ENCODE data around the gene SSTR5. TPM values are rescaled to one million over a fixed set of nuclear protein-coding genes. Genes with fewer than 3 reads are reported as not detected.

Gene SSTR5
- total RNA-seq, 2 experiments from 2014 or later, result not detected

DNA sequence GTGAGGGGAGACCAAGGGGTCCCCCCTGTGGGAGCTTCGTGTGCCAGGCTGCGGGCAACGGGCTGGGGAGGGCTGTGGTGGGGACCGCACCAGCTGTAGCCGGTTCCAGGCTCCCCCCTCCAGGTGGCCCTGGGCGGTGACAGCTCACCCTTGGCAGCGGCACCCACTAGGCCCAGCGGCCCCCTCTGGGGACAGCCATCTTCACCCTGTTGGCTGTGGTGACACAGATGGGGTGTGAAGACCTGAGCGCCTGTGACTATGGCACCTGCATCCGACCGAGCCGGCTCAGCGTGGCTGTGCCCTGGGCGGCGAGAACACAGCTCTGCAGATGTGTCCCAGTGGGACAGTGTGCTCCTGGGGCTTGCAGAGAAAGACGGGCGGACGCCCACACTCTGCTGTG is 24.6 kb downstream of the SSTR5 start:
- DNase-seq, result no peak
- ChIA-PET CTCF (no interaction called here), POLR2A (no interaction called here)
- H3K9me3 Mint-ChIP-seq, result peaks cover 1% of the 10 kb centered on the region
- H3K36me3 Mint-ChIP-seq (ENCODE audit: low read depth), result no peaks in the 10 kb centered on the region
- no peaks in the 10 kb centered on the region for H3K27me3 Mint-ChIP-seq
- no peak overlapping the region for H3K4me3 Mint-ChIP-seq
- H3K4me1 Mint-ChIP-seq, result no peaks in the 10 kb centered on the region
- no peak overlapping the region for H3K27ac Mint-ChIP-seq

GRCh38 chr16:1097800-1098199 is 25.3 kb downstream of the SSTR5 start:
- no peaks in the 10 kb centered on the region for H3K36me3 Mint-ChIP-seq (ENCODE audit: low read depth)
- H3K4me1 Mint-ChIP-seq, result no peaks in the 10 kb centered on the region
- POLR2A ChIA-PET, result no interaction called here
- H3K27me3 Mint-ChIP-seq, result no peaks in the 10 kb centered on the region
- no peak overlapping the region for H3K27ac Mint-ChIP-seq
- DNase-seq, result no peak
- H3K9me3 Mint-ChIP-seq, result no peaks in the 10 kb centered on the region
- CTCF ChIA-PET, result no interaction called here
- H3K4me3 Mint-ChIP-seq, result no peak overlapping the region

- H3K27ac Mint-ChIP-seq, result no peak overlapping the region
- H3K36me3 Mint-ChIP-seq (ENCODE audit: low read depth), result no peaks in the 10 kb centered on the region
- H3K9me3 Mint-ChIP-seq, result no peaks in the 10 kb centered on the region
- no peak for DNase-seq
- no peak overlapping the region for H3K4me3 Mint-ChIP-seq
- ChIA-PET CTCF (no interaction called here), POLR2A (no interaction called here)
- H3K27me3 Mint-ChIP-seq, result no peaks in the 10 kb centered on the region
- no peaks in the 10 kb centered on the region for H3K4me1 Mint-ChIP-seq
Measured at GRCh38 chr16:1098266-1098991, 25.9 kb downstream of the SSTR5 start.

GRCh38 chr16:1099189-1100083 is 26.9 kb downstream of the SSTR5 start:
- Mint-ChIP-seq H3K36me3 (ENCODE audit: low read depth) (no peaks in the 10 kb centered on the region), H3K9me3 (no peaks in the 10 kb centered on the region), H3K27ac (no peak overlapping the region), H3K4me1 (no peaks in the 10 kb centered on the region), H3K4me3 (no peak overlapping the region), H3K27me3 (no peaks in the 10 kb centered on the region)
- ChIA-PET POLR2A (no interaction called here), CTCF (interaction anchor here (0.6 to 1.2 kb wide), 2 partner anchors 12 to 505 kb away, joined by 3 read pairs; no protein-coding TSS in a partner anchor)
- DNase-seq, result no peak

- no peaks in the 10 kb centered on the region for H3K4me1 Mint-ChIP-seq
- H3K36me3 Mint-ChIP-seq (ENCODE audit: low read depth), result no peaks in the 10 kb centered on the region
- ChIA-PET POLR2A (no interaction called here), CTCF (interaction anchor here (0.6 to 1.2 kb wide), 2 partner anchors 11 to 505 kb away, joined by 3 read pairs; no protein-coding TSS in a partner anchor)
- no peaks in the 10 kb centered on the region for H3K27me3 Mint-ChIP-seq
- no peak for DNase-seq
- H3K9me3 Mint-ChIP-seq, result no peaks in the 10 kb centered on the region
- no peak overlapping the region for H3K4me3 Mint-ChIP-seq
- no peak overlapping the region for H3K27ac Mint-ChIP-seq
Measured at GRCh38 chr16:1100084-1100800, 27.7 kb downstream of the SSTR5 start.

- ChIA-PET CTCF (no interaction called here), POLR2A (no interaction called here)
- Mint-ChIP-seq H3K27ac (no peak overlapping the region), H3K36me3 (ENCODE audit: low read depth) (no peaks in the 10 kb centered on the region), H3K4me3 (no peak overlapping the region), H3K9me3 (no peaks in the 10 kb centered on the region), H3K27me3 (no peaks in the 10 kb centered on the region), H3K4me1 (no peaks in the 10 kb centered on the region)
- DNase-seq, result no peak
Measured at GRCh38 chr16:1101133-1101532, 28.6 kb downstream of the SSTR5 start.

DNA sequence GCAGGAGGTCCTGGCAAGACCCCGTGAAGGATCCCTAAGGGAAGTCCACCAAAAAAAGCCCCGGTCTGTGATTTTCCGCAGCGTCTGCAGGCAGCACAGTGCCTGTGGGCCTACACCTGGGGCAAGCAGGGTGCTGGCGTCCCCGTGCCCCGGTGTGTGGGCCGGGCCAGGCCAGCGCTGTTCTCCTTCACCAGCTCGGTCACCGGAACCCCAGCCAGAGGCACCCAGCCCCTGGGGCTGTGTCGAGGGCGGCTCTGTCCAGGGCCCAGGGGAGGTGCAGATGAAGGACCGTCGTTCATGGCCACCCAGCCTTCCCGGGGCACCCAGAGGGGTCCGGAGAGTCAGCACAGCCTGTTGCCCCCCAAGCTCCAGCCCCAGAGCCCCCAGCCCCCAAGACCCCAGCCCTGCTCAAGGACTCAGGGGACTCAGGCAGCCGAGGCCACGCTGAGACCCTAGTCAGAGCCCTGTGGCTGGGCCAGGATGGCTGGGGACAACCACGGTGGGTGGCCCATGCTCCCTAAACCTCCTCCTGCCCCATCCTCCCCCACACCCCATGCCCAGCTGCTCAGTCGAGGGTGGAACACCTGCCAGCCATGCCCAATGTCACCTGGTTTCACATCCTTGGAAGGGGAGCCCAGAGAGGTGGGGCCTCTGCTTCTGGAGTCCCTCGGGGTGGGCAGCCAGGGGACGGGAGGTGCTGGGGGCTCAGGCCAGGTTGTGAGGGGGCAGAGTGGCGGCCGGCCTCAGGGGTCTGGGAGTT is 29.2 kb downstream of the SSTR5 start:
- ChIA-PET CTCF (no interaction called here), POLR2A (interaction anchor here (0.5 kb wide), 1 partner anchor 166 kb away, joined by 4 read pairs; no protein-coding TSS in a partner anchor)
- H3K4me3 Mint-ChIP-seq, result no peak overlapping the region

DNA sequence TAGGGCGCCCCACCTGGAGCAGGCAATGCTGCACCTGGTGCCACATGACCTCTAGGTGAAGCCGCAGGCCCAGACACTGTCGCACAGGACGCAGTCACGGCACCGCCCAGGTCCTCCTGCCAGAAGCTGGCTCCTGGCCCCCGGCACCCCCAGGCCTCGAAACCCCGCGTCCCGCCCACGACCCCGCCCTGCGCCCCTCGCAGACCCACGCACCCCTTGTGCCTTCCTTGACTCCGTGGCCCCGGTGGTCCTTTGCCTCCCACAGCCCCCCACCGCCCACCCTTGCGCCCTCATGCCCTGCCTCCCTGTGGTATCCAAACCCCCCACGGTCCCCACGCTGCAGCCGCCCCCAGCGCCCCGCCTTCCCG is 29.8 kb downstream of the SSTR5 start:
- Mint-ChIP-seq H3K27me3 (no peaks in the 10 kb centered on the region), H3K27ac (no peak overlapping the region), H3K36me3 (ENCODE audit: low read depth) (no peaks in the 10 kb centered on the region), H3K9me3 (no peaks in the 10 kb centered on the region), H3K4me1 (no peaks in the 10 kb centered on the region), H3K4me3 (no peak overlapping the region)
- ChIA-PET CTCF (no interaction called here), POLR2A (no interaction called here)
- DNase-seq, result no peak

More for the DNA sequence above, 29.2 kb downstream of the SSTR5 start:
- Mint-ChIP-seq H3K4me1 (no peaks in the 10 kb centered on the region), H3K27me3 (no peaks in the 10 kb centered on the region), H3K27ac (no peak overlapping the region), H3K36me3 (ENCODE audit: low read depth) (no peaks in the 10 kb centered on the region), H3K9me3 (no peaks in the 10 kb centered on the region)
- no peak for DNase-seq

GRCh38 chr16:1102921-1103635 is 30.5 kb downstream of the SSTR5 start:
- H3K4me1 Mint-ChIP-seq, result no peaks in the 10 kb centered on the region
- H3K27ac Mint-ChIP-seq, result no peak overlapping the region
- ChIA-PET POLR2A (no interaction called here), CTCF (interaction anchor here (0.6 to 1.3 kb wide), 4 partner anchors 34 to 629 kb away, joined by 3 to 4 read pairs (median 4); no protein-coding TSS in a partner anchor)
- no peaks in the 10 kb centered on the region for H3K36me3 Mint-ChIP-seq (ENCODE audit: low read depth)
- peak; percentile 64 for DNase-seq
- H3K4me3 Mint-ChIP-seq, result no peak overlapping the region
- no peaks in the 10 kb centered on the region for H3K9me3 Mint-ChIP-seq
- no peaks in the 10 kb centered on the region for H3K27me3 Mint-ChIP-seq

DNA sequence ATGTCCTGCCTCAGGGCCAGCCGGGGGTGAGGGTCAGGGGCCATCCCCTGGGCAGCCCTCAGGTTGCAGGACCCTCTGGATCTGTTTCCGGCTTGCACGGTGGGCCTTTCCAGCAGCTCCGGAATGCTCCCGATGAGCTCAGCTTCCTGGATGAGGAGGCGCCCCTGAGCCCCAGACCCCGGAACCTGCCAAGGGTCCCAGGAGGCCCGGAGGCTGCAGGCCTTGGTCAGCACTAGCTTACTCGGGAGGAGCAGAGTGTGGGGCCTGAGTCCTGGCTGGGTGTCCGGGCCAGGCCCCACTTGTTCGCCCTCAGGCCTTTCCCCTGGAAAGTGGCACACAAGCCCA is 31.1 kb downstream of the SSTR5 start:
- H3K4me1 Mint-ChIP-seq, result no peaks in the 10 kb centered on the region
- H3K9me3 Mint-ChIP-seq, result no peaks in the 10 kb centered on the region
- DNase-seq, result no peak
- H3K27ac Mint-ChIP-seq, result no peak overlapping the region
- no peaks in the 10 kb centered on the region for H3K27me3 Mint-ChIP-seq
- CTCF ChIA-PET, result interaction anchor here (1.0 to 1.3 kb wide), 3 partner anchors 34 to 392 kb away, joined by 3 to 4 read pairs (median 3); no protein-coding TSS in a partner anchor
- H3K36me3 Mint-ChIP-seq (ENCODE audit: low read depth), result no peaks in the 10 kb centered on the region
- H3K4me3 Mint-ChIP-seq, result no peak overlapping the region
- POLR2A ChIA-PET, result no interaction called here

DNA sequence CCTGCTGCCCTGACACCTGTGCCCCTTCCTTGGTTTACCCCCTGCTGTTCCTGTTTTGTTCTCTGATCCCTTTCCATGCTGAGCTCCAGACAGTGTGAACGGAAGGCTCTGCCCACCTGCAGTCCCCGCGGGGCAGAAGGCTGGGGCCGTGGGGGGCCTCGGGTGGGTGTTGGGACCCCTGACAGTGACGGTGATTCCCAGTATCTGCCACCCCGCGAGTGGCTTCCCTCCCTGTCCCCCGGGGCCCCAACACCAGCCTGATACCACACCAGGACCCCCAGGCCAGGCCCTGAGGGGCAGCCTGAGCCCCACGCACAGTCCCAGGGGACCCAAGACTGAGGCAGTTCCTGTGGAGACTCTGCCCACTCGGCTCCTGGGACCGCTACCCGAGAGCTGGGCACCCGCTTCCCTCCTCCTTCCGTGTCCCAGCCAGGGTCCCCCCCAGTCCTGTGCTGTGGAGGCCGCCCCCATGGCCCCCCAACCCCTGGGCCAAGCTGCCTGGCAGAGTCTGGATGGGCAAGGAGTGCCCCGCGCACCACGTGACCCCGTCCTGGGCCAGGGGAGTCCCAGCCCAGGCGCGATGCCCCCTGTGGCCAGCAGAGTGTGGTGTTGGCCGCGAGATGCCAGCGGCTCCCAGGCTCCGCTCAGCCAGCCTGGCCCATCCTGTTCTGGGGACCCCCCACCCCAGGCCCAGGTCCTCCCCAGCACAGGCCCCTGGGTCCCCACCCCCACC is 33.5 kb downstream of the SSTR5 start:
- H3K27ac Mint-ChIP-seq, result no peak overlapping the region
- ChIA-PET CTCF (no interaction called here), POLR2A (no interaction called here)
- DNase-seq, result peak; percentile 16
- no peaks in the 10 kb centered on the region for H3K9me3 Mint-ChIP-seq
- H3K27me3 Mint-ChIP-seq, result peaks cover 3% of the 10 kb centered on the region
- no peak overlapping the region for H3K4me3 Mint-ChIP-seq
- no peaks in the 10 kb centered on the region for H3K4me1 Mint-ChIP-seq
- no peaks in the 10 kb centered on the region for H3K36me3 Mint-ChIP-seq (ENCODE audit: low read depth)

DNA sequence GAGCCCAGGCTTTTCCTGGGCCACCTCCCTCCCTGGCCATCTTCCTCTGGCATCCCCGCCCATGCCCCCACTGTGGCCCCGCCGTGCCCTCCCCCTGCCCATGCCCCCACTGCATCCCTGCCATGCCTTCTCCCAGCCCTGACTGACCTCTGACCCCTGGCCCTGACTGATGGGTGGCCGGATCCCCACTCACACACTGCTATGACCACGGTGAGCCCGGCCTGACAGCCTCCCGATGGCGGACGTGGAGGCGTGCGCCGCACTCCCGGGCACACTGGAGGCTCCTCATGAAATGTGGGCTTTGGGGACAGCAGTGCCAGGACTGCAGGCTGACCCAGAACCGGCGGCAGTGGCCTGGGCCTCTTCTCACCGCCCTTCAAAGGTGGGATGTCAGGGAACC is 34.1 kb downstream of the SSTR5 start:
- CTCF ChIA-PET, result no interaction called here
- DNase-seq, result no peak
- Mint-ChIP-seq H3K27ac (no peak overlapping the region), H3K4me1 (no peaks in the 10 kb centered on the region), H3K4me3 (no peak overlapping the region), H3K27me3 (peaks cover 3% of the 10 kb centered on the region), H3K9me3 (no peaks in the 10 kb centered on the region), H3K36me3 (ENCODE audit: low read depth) (no peaks in the 10 kb centered on the region)
- POLR2A ChIA-PET, result no interaction called here
